ENCODE data around the gene SEMA5B. TPM values are rescaled to one million over a fixed set of nuclear protein-coding genes. Genes with fewer than 3 reads are reported as not detected.

The SEMA5B gene
- total RNA-seq, 2 donors from 2014 or later, result 0.09 to 2.9 TPM

DNA sequence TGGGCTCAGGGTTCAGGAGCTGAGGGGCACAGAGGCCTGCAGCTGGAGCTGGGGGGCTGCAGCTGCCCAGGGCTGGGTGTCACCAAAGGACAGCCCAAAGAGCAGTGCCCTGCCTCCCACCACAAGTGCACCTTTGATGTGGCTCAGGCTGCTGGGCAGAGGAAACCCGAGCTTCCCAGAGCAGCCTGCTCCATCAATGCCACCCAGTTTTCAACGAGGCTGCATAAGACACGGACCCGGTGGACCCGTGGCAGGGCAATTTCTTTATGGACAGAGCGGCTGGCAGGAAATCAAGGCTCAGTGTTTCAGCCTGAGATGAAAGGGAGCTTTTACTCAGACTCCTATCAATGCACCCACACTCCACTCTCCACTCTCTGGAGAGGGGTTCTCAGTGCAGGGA lies 18.7 kb downstream of the SEMA5B start:
- no peaks in the 10 kb centered on the region for H3K36me3 ChIP-seq
- DNase-seq (ENCODE audit: low spot score), result no peak
- no peaks in the 10 kb centered on the region for H3K9me3 ChIP-seq
- TF ChIP-seq POLR2AphosphoS5 (IDR thresholded peaks at IDR 0.05) (no peak), POLR2A (IDR thresholded peaks at IDR 0.05) (no peak)
- TF ChIP-seq, protein P1, sequence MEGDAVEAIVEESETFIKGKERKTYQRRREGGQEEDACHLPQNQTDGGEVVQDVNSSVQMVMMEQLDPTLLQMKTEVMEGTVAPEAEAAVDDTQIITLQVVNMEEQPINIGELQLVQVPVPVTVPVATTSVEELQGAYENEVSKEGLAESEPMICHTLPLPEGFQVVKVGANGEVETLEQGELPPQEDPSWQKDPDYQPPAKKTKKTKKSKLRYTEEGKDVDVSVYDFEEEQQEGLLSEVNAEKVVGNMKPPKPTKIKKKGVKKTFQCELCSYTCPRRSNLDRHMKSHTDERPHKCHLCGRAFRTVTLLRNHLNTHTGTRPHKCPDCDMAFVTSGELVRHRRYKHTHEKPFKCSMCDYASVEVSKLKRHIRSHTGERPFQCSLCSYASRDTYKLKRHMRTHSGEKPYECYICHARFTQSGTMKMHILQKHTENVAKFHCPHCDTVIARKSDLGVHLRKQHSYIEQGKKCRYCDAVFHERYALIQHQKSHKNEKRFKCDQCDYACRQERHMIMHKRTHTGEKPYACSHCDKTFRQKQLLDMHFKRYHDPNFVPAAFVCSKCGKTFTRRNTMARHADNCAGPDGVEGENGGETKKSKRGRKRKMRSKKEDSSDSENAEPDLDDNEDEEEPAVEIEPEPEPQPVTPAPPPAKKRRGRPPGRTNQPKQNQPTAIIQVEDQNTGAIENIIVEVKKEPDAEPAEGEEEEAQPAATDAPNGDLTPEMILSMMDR (IDR thresholded peaks at IDR 0.05), result no peak
- intact Hi-C loops (cut with DNase I), result no loop called here
- no peak overlapping the region for H3K27ac ChIP-seq
- WGBS, result 35% methylated on average over 6 of the region's 6 CpGs
- H3K4me1 ChIP-seq (replicated peaks), result no peaks in the 10 kb centered on the region
- no peaks in the 10 kb centered on the region for H3K27me3 ChIP-seq (replicated peaks; ENCODE audit: insufficient read depth)
- no peak overlapping the region for H3K4me3 ChIP-seq

DNA sequence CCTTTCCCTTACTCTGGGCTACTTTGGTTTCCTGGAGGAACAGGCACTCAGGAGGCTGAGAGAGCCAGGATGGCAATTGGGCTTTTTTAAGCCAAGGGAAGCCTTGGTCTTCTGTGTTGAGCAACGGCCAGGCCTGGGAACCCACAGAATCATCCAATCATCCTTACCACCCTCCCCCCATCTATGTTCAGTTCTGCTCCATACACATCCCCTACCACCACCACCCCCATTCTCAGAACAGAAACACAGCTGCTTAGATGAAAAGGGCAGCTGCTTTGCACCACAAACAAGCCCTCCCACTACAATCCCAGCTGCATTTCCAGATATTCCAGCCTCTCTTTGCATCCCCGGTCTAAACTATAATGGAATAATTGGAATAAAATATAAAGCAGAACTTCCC lies 21.0 kb downstream of the SEMA5B start:
- 59% methylated on average over 2 of the region's 2 CpGs for WGBS
- intact Hi-C loops (cut with DNase I), result no loop called here
- Histone ChIP-seq H3K36me3 (no peaks in the 10 kb centered on the region), H3K9me3 (no peaks in the 10 kb centered on the region), H3K4me3 (no peak overlapping the region), H3K4me1 (replicated peaks) (no peaks in the 10 kb centered on the region), H3K27ac (no peak overlapping the region), H3K27me3 (replicated peaks; ENCODE audit: insufficient read depth) (no peaks in the 10 kb centered on the region)
- TF ChIP-seq POLR2AphosphoS5 (IDR thresholded peaks at IDR 0.05), result no peak
- TF ChIP-seq, protein P1 (IDR thresholded peaks at IDR 0.05), result no peak
- TF ChIP-seq POLR2A (IDR thresholded peaks at IDR 0.05), result no peak
- no peak for DNase-seq (ENCODE audit: low spot score)

DNA sequence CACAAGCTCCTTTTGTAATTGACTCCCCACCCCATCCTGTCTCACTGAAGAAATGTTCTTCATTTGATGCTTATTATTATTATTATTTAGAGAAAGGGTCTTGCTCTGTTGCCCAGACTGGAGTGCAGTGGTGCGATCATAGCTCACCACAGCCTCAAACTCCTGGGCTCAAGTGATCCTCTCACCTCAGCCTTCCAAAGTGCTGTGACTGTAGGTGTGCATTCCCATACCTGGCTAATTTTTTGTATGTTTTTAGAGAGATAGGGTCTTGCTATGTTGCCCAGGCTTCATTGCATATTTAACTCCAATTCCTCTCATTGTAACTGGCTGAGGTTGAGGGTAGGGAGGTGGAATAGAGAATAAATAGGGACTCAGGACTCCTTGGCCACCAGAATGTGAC lies 22.3 kb downstream of the SEMA5B start:
- H3K4me3 ChIP-seq, result no peak overlapping the region
- no peaks in the 10 kb centered on the region for H3K36me3 ChIP-seq
- no peak for TF ChIP-seq POLR2AphosphoS5 (IDR thresholded peaks at IDR 0.05)
- no peak for TF ChIP-seq POLR2A (IDR thresholded peaks at IDR 0.05)
- TF ChIP-seq, protein P1 (IDR thresholded peaks at IDR 0.05), result no peak
- H3K27ac ChIP-seq, result no peak overlapping the region
- no peaks in the 10 kb centered on the region for H3K9me3 ChIP-seq
- H3K27me3 ChIP-seq (replicated peaks; ENCODE audit: insufficient read depth), result no peaks in the 10 kb centered on the region
- WGBS, result 89% methylated on average over 1 of the region's 1 CpG
- intact Hi-C loops (cut with DNase I), result no loop called here
- DNase-seq (ENCODE audit: low spot score), result no peak
- H3K4me1 ChIP-seq (replicated peaks), result no peaks in the 10 kb centered on the region

DNA sequence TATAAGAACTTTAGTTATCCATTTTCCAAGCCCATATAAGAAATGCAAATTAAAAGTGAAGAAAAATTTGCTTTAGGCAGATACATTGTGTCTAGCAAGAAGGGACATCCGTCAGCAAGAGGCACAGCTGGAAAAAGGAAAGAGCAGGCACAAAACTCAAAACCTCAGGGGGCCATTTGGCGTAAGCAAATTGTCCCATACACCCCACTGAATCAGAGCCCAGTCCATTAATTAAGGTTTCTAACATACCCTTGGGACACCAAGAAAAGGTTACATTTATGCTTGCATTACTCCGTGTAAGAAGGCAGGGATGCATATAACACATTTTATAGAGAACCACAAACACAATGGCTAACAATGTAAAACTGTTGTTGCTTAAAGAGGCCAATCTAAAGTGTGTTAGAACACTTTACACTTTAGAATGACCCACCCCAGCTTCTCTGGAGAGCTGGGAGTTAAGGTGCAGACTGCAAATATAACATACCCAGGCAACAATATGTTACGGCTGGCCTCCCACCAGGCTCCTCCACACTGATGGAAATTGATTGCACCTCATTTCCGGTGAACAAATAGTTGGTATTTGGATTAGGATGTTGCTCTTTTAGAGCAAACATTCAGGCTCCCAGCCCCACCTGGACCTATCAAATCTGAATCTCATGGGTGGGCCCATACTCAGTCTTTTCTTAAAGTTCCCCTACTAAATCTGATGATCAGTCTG lies 23.2 kb downstream of the SEMA5B start:
- H3K4me3 ChIP-seq, result no peak overlapping the region
- WGBS, result 78% methylated on average over 5 of the region's 5 CpGs
- no peak for DNase-seq (ENCODE audit: low spot score)
- no peaks in the 10 kb centered on the region for H3K36me3 ChIP-seq
- no peaks in the 10 kb centered on the region for H3K9me3 ChIP-seq
- no peak overlapping the region for H3K27ac ChIP-seq
- intact Hi-C loops (cut with DNase I), result no loop called here
- no peaks in the 10 kb centered on the region for H3K4me1 ChIP-seq (replicated peaks)
- TF ChIP-seq POLR2A (IDR thresholded peaks at IDR 0.05), result no peak
- no peaks in the 10 kb centered on the region for H3K27me3 ChIP-seq (replicated peaks; ENCODE audit: insufficient read depth)

DNA sequence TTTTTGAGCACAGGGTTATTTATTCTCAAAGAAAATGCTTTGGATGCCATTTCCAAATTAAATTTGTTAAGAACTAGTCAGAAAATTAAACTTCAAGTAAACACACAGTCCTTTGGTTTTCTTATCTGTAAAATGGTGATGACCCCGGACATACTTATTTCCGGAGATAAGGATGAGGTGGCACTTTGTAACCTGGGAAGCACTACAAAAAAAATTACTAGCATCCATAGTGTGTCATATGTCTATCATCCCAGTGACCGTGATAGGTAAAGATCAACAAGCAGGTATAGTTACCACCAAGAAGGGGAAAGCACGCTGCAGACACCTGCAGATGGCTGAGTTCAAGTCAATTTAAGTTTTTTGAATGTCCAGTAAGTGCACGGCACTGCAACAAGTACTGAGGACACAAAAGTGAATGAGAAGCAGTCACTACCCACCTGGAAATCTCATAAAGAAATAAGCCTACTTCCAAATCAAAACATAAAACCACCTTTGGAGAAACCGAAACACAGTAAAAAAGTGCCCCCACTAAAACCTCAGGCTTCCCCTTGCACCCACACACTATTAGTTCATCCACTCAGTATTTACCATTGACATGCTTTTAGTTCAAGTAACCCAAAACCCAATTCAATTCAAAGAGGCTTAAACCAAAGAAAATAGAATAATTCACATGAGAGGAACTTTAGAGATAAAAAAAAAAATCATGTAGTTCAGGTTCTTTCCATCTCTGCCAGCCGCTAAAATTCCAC lies 24.6 kb downstream of the SEMA5B start:
- WGBS, result 84% methylated on average over 7 of the region's 7 CpGs
- TF ChIP-seq POLR2A (IDR thresholded peaks at IDR 0.05) (no peak), POLR2AphosphoS5 (IDR thresholded peaks at IDR 0.05) (no peak)
- TF ChIP-seq, protein P1 (IDR thresholded peaks at IDR 0.05), result no peak

More for the DNA sequence above, 24.6 kb downstream of the SEMA5B start:
- no peaks in the 10 kb centered on the region for H3K27me3 ChIP-seq (replicated peaks; ENCODE audit: insufficient read depth)
- H3K4me1 ChIP-seq (replicated peaks), result no peaks in the 10 kb centered on the region
- H3K27ac ChIP-seq, result no peak overlapping the region
- H3K36me3 ChIP-seq, result no peaks in the 10 kb centered on the region
- no peak for DNase-seq (ENCODE audit: low spot score)
- intact Hi-C loops (cut with DNase I), result no loop called here
- H3K4me3 ChIP-seq, result no peak overlapping the region
- H3K9me3 ChIP-seq, result no peaks in the 10 kb centered on the region
